HEK293T (cell line): ENCODE results near the gene TMPRSS5.

Source experiments
- BHLHE40 ChIP-seq: fragments of 450-650 bp; IDR thresholded peaks from 2 replicates; pipeline ENCODE4 v1.6.1; 2016; ENCODE audit warnings: mild to moderate bottlenecking, moderate library complexity, borderline replicate concordance
- ELF4 ChIP-seq: fragments of 450-650 bp; IDR thresholded peaks from 2 replicates; pipeline ENCODE4 v1.6.1; 2017; ENCODE audit warnings: antibody characterized with exemption
- FOXM1 ChIP-seq: fragments of 450-650 bp; IDR thresholded peaks from 2 replicates; pipeline ENCODE4 v1.6.1; 2017; ENCODE audit warnings: mild to moderate bottlenecking, borderline replicate concordance
- SP1 ChIP-seq: fragments of 450-650 bp; IDR thresholded peaks from 2 replicates; pipeline ENCODE4 v1.6.1; 2017
- SUZ12 ChIP-seq: fragments of 450-650 bp; IDR thresholded peaks from 2 replicates; pipeline ENCODE4 v1.6.1; 2016; ENCODE audit warnings: mild to moderate bottlenecking
- TARDBP ChIP-seq: fragments of 450-650 bp; IDR thresholded peaks from 2 replicates; pipeline ENCODE4 v1.6.1; 2016
- ZNF384 ChIP-seq: fragments of 450-650 bp; IDR thresholded peaks from 2 replicates; pipeline ENCODE4 v1.6.1; 2016

DNA sequence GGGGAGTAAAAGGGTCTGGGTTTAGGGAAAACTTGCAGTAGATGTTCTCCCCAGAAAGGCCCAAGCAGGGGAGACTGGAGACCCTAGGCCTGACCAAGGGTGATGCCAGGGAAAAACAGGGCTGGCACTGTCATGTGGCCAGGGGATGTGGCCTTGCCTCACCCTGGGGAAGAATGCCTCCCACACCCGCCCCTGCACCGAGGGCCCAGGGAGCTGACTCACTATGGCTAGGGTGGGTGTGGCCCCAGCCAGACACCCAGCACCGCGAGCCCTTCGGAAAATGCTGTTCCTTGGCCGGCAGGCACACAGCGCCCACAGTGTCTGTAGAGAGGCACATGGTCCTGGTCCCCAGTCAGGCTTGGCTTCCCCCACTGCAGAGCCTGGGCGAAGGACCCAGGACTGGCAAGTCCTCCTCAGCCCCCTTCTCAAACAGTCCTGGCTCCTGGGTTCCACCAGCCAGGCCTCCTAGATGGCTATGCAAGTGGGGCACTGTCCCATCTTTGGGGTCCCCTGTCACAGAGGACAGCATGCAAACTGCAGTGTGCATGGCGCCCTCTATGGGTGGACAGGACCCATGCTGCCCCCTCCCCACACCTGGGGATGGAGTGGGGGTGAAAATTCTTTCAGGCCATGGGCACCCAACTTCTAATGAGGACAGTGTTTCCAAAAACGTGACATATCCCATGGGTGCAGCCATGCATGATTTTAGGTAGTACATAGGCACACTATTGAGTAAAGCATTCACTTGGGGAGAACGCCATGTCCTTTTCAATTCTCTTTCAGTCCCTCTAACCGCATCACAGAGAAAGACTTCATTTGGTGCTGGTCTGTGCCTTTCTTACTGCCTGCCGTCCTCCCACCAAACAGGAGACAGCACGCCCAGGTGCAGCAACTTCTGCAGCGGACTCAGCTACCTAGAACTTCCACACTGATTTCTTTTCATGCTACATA, 15.2 kb downstream of the TMPRSS5 start:
- TF ChIP-seq ZNF384 (no peak), TARDBP (no peak), SUZ12 (no peak), FOXM1 (no peak), SP1 (no peak), BHLHE40 (no peak), ELF4 (no peak)
